ENCODE results near the gene BSN. TPM values are rescaled to one million over a fixed set of nuclear protein-coding genes. Genes with fewer than 3 reads are reported as not detected.

BSN gene
- total and polyA plus RNA-seq, 2 donors (not counting 1 experiment from before 2014, with no cell fraction given): under 0.01 to 0.01 TPM

GRCh38 chr3:49610666-49611280 lies 56.5 kb downstream of the BSN start:
- TF ChIP-seq EZH2 (IDR thresholded peaks at IDR 0.05; ENCODE audit: low read length, missing control alignments): no peak
- TF ChIP-seq CTCF (conservative IDR thresholded peaks at IDR 0.05 in 1 of 2, IDR thresholded peaks at IDR 0.05 in 1 of 2; ENCODE audit: low read depth in 1 of 2, low read length in 2 of 2): no peak
- Histone ChIP-seq H3K27ac (ENCODE audit: insufficient read depth, low read length) (no peak overlapping the region), H4K20me1 (ENCODE audit: control insufficient read depth, extremely low read depth, insufficient read depth, low read length) (no peaks in the 10 kb centered on the region), H3K4me3 (replicated peaks in 1 of 4; ENCODE audit: control extremely low read depth in 1 of 4, insufficient read depth in 1 of 4, low read depth in 3 of 4, low read length in 4 of 4) (no peak overlapping the region), H3K4me2 (ENCODE audit: extremely low read depth, insufficient read depth, low read length) (no peak overlapping the region), H3K4me1 (ENCODE audit: control insufficient read depth, extremely low read depth, insufficient read depth, low read length) (no peaks in the 10 kb centered on the region), H3K27me3 (ENCODE audit: control insufficient read depth, insufficient read depth, low read length) (no peaks in the 10 kb centered on the region), H3K9me3 (ENCODE audit: control insufficient read depth, insufficient read depth, low read depth, low read length) (no peaks in the 10 kb centered on the region), H2AFZ (ENCODE audit: low read length) (no peak overlapping the region), H3K79me2 (ENCODE audit: control insufficient read depth, insufficient read depth, low read length) (no peaks in the 10 kb centered on the region), H3K9ac (ENCODE audit: insufficient read depth, low read length) (no peak overlapping the region), H3K36me3 (ENCODE audit: control insufficient read depth, insufficient read depth, low read length) (no peaks in the 10 kb centered on the region)
- no peak for DNase-seq (ENCODE audit: low read depth in 2 of 2)

DNA sequence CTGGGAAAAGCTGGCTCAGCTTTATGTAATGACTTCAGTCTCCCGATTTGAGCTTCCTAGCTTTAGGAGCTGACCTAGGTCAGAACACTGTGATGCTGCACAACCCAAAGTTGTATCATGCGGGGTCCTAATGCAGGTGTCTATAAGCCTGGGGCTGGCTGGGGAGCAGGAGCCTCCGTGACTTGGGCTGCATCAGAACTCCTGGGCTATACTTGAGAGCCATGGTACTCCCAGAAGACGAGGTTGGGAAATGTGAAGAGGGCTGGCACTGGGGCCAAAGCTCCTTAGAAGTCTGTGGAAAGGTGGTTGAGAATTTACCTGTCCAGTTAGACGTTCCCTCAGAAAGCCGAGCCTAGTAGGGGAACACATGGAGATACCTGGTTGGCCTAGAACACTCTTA lies 57.0 kb downstream of the BSN start:
- Histone ChIP-seq H3K79me2 (ENCODE audit: control insufficient read depth, insufficient read depth, low read length) (no peaks in the 10 kb centered on the region), H3K4me1 (ENCODE audit: control insufficient read depth, extremely low read depth, insufficient read depth, low read length) (no peaks in the 10 kb centered on the region), H4K20me1 (ENCODE audit: control insufficient read depth, extremely low read depth, insufficient read depth, low read length) (no peaks in the 10 kb centered on the region), H3K27me3 (ENCODE audit: control insufficient read depth, insufficient read depth, low read length) (no peaks in the 10 kb centered on the region), H3K9me3 (ENCODE audit: control insufficient read depth, insufficient read depth, low read depth, low read length) (no peaks in the 10 kb centered on the region), H3K9ac (ENCODE audit: insufficient read depth, low read length) (no peak overlapping the region), H2AFZ (ENCODE audit: low read length) (no peak overlapping the region), H3K36me3 (ENCODE audit: control insufficient read depth, insufficient read depth, low read length) (no peaks in the 10 kb centered on the region), H3K4me3 (replicated peaks in 1 of 4; ENCODE audit: control extremely low read depth in 1 of 4, insufficient read depth in 1 of 4, low read depth in 3 of 4, low read length in 4 of 4) (no peak overlapping the region), H3K4me2 (ENCODE audit: extremely low read depth, insufficient read depth, low read length) (no peak overlapping the region), H3K27ac (ENCODE audit: insufficient read depth, low read length) (no peak overlapping the region)
- DNase-seq (ENCODE audit: low read depth in 2 of 2): no peak
- no peak for TF ChIP-seq CTCF (conservative IDR thresholded peaks at IDR 0.05 in 1 of 2, IDR thresholded peaks at IDR 0.05 in 1 of 2; ENCODE audit: low read depth in 1 of 2, low read length in 2 of 2)

GRCh38 chr3:49611719-49612118 lies 57.4 kb downstream of the BSN start:
- Histone ChIP-seq H3K9me3 (ENCODE audit: control insufficient read depth, insufficient read depth, low read depth, low read length) (no peaks in the 10 kb centered on the region), H3K9ac (ENCODE audit: insufficient read depth, low read length) (no peak overlapping the region), H3K4me2 (ENCODE audit: extremely low read depth, insufficient read depth, low read length) (no peak overlapping the region), H3K4me3 (replicated peaks in 1 of 4; ENCODE audit: control extremely low read depth in 1 of 4, insufficient read depth in 1 of 4, low read depth in 3 of 4, low read length in 4 of 4) (no peak overlapping the region), H3K4me1 (ENCODE audit: control insufficient read depth, extremely low read depth, insufficient read depth, low read length) (no peaks in the 10 kb centered on the region), H2AFZ (ENCODE audit: low read length) (no peak overlapping the region), H3K79me2 (ENCODE audit: control insufficient read depth, insufficient read depth, low read length) (no peaks in the 10 kb centered on the region), H3K27ac (ENCODE audit: insufficient read depth, low read length) (no peak overlapping the region), H3K27me3 (ENCODE audit: control insufficient read depth, insufficient read depth, low read length) (no peaks in the 10 kb centered on the region), H4K20me1 (ENCODE audit: control insufficient read depth, extremely low read depth, insufficient read depth, low read length) (no peaks in the 10 kb centered on the region), H3K36me3 (ENCODE audit: control insufficient read depth, insufficient read depth, low read length) (no peaks in the 10 kb centered on the region)
- peak in 1 of 2 donors; percentile 55 for DNase-seq (ENCODE audit: low read depth in 2 of 2)
- TF ChIP-seq EZH2 (IDR thresholded peaks at IDR 0.05; ENCODE audit: low read length, missing control alignments): no peak
- TF ChIP-seq CTCF (conservative IDR thresholded peaks at IDR 0.05 in 1 of 2, IDR thresholded peaks at IDR 0.05 in 1 of 2; ENCODE audit: low read depth in 1 of 2, low read length in 2 of 2): no peak

Measured in fibroblast of lung (primary cell).